H1 (cell line): Measurements from ENCODE around the gene BMP2. TPM values are rescaled to one million over a fixed set of nuclear protein-coding genes. Genes with fewer than 3 reads are reported as not detected.

ENCODE experiments used
- CTCF ChIA-PET: fragments of 300-600 bp; sonication (Branson Sonifier 250); formaldehyde crosslinking; loops from one replicate; lab custom pipeline; 2021; ENCODE audit not compliant: partially characterized antibody; lab: Charles Lee
- POLR2A ChIA-PET: fragments of 300-600 bp; sonication (Branson Sonifier 250); formaldehyde crosslinking; loops from one replicate; lab custom pipeline; 2021; ENCODE audit warnings: inconsistent platforms; ENCODE audit not compliant: partially characterized antibody; lab: Charles Lee
- DNase-seq, 2 experiments: peaks; one replicate each; pipeline versions ENCODE4 v3.0.0 to v3.0.0-alpha.2; 2010 to 2022; ENCODE audit warnings: low spot score in 2 of 2, low read depth in 1 of 2, mixed read lengths in 1 of 2
- FAIRE-seq: peaks from 2 replicates; lab custom pipeline; 2011; peaks lifted over from hg19 to GRCh38; lab: Jason Lieb, UNC
- H2AFZ ChIP-seq: 2 replicates; pipeline ENCODE4 v1.8.1; 2012; ENCODE audit warnings: low read length, inconsistent platforms
- H2AK5ac ChIP-seq: 2 replicates; pipeline ENCODE4 v1.6.1; 2013; ENCODE audit warnings: low read depth, low read length
- H2BK120ac ChIP-seq: replicated peaks from 2 replicates; pipeline ENCODE3; 2013; ENCODE audit warnings: low read depth, low read length, inconsistent platforms
- H2BK12ac ChIP-seq: 2 replicates; pipeline ENCODE4 v1.6.1; 2013; ENCODE audit warnings: low read depth, low read length
- H2BK15ac ChIP-seq: 2 replicates; pipeline ENCODE4 v1.6.1; 2013; ENCODE audit warnings: low read length
- H2BK20ac ChIP-seq: 2 replicates; pipeline ENCODE4 v1.6.1; 2013; ENCODE audit warnings: low read length
- H2BK5ac ChIP-seq: 2 replicates; pipeline ENCODE4 v1.6.1; 2013; ENCODE audit warnings: low read depth, low read length
- H3K14ac ChIP-seq: 2 replicates; pipeline ENCODE4 v1.6.1; 2013; ENCODE audit warnings: inconsistent platforms; ENCODE audit not compliant: insufficient read length
- H3K18ac ChIP-seq: 2 replicates; pipeline ENCODE4 v1.6.1; 2013; ENCODE audit warnings: low read length; ENCODE audit errors: extremely low read depth
- H3K23ac ChIP-seq: 2 replicates; pipeline ENCODE4 v1.6.1; 2013; ENCODE audit warnings: inconsistent platforms; ENCODE audit not compliant: insufficient read length
- H3K23me2 ChIP-seq: 2 replicates; pipeline ENCODE4 v1.6.1; 2013; ENCODE audit warnings: low read depth, low read length
- H3K27ac ChIP-seq: 2 replicates; pipeline ENCODE4 v1.6.1; 2011; ENCODE audit warnings: low read depth, low read length, inconsistent platforms
- H3K27me3 ChIP-seq, 4 experiments: replicated peaks in 1 of 4; 1 replicate in 1 of 4; 2 replicates in 3 of 4; pipeline versions ENCODE4 v1.6.1 to v1.8.1; 2011 to 2013; ENCODE audit warnings: low read length in 3 of 4, mild to moderate bottlenecking in 3 of 4, inconsistent platforms in 2 of 4, mixed read lengths in 2 of 4, moderate library complexity in 1 of 4; ENCODE audit not compliant: control insufficient read depth in 3 of 4, insufficient read depth in 3 of 4; ENCODE audit errors: extremely low read depth in 1 of 4
- H3K36me3 ChIP-seq, 4 experiments: 2 replicates each; pipeline versions ENCODE4 v1.6.1 to v1.8.1; 2011 to 2013; ENCODE audit warnings: mild to moderate bottlenecking in 4 of 4, low read length in 3 of 4, moderate library complexity in 2 of 4, control low read depth in 1 of 4, inconsistent platforms in 1 of 4; ENCODE audit not compliant: insufficient read depth in 4 of 4, control insufficient read depth in 2 of 4
- H3K4ac ChIP-seq: replicated peaks from 2 replicates; pipeline ENCODE3; 2013; ENCODE audit warnings: low read length, low read depth, mixed read lengths, inconsistent platforms; ENCODE audit not compliant: insufficient read length
- H3K4me1 ChIP-seq, 4 experiments: replicated peaks in 1 of 4; 1 replicate in 1 of 4; 2 replicates in 3 of 4; pipeline versions ENCODE4 v1.6.1 to v1.8.1; 2011 to 2013; ENCODE audit warnings: low read length in 3 of 4, inconsistent platforms in 2 of 4, mixed read lengths in 1 of 4; ENCODE audit not compliant: insufficient read depth in 4 of 4, control insufficient read depth in 3 of 4
- H3K4me2 ChIP-seq, 2 experiments: 2 replicates each; pipeline versions ENCODE4 v1.6.1 to v1.8.1; 2011 to 2013; ENCODE audit warnings: low read depth in 2 of 2, low read length in 2 of 2, control low read depth in 1 of 2, inconsistent platforms in 1 of 2, mild to moderate bottlenecking in 1 of 2; ENCODE audit not compliant: insufficient read depth in 1 of 2
- H3K4me3 ChIP-seq, 4 experiments: fragments of 200-600, 300-600 bp in 1 of 4; sonication (generic), shearing (Covaris generic), sonication (Bioruptor Twin) in 1 of 4; 2 replicates each; pipeline versions ENCODE4 v1.5.1 to v1.8.1; 2011 to 2016; ENCODE audit warnings: low read length in 4 of 4, low read depth in 3 of 4, control low read depth in 2 of 4, inconsistent platforms in 2 of 4, mild to moderate bottlenecking in 2 of 4, mixed read lengths in 1 of 4, moderate library complexity in 1 of 4; ENCODE audit not compliant: insufficient read depth in 2 of 4; ENCODE audit errors: extremely low read depth in 1 of 4
- H3K56ac ChIP-seq: replicated peaks from 2 replicates; pipeline ENCODE3; 2013; ENCODE audit warnings: low read depth, mild to moderate bottlenecking, mixed read lengths, low read length, inconsistent platforms; ENCODE audit not compliant: insufficient read length
- H3K79me1 ChIP-seq: 2 replicates; pipeline ENCODE4 v1.6.1; 2013; ENCODE audit warnings: low read depth, low read length, control low read depth
- H3K79me2 ChIP-seq, 2 experiments: 2 replicates each; pipeline versions ENCODE4 v1.6.1 to v1.8.1; 2012 to 2013; ENCODE audit warnings: low read length in 2 of 2, mild to moderate bottlenecking in 2 of 2, inconsistent platforms in 1 of 2; ENCODE audit not compliant: insufficient read depth in 2 of 2, control insufficient read depth in 1 of 2
- H3K9ac ChIP-seq, 4 experiments: replicated peaks in 1 of 4; 1 replicate in 1 of 4; 2 replicates in 3 of 4; pipeline versions ENCODE4 v1.6.1 to v1.8.1; 2011 to 2013; ENCODE audit warnings: low read depth in 3 of 4, low read length in 3 of 4, control low read depth in 2 of 4, mild to moderate bottlenecking in 2 of 4, moderate library complexity in 2 of 4, inconsistent platforms in 1 of 4; ENCODE audit errors: extremely low read depth in 1 of 4
- H3K9me3 ChIP-seq, 2 experiments: 2 replicates each; pipeline versions ENCODE4 v1.6.1 to v1.8.1; 2012 to 2013; ENCODE audit warnings: mild to moderate bottlenecking in 2 of 2, moderate library complexity in 2 of 2, control low read depth in 1 of 2, inconsistent platforms in 1 of 2, low read depth in 1 of 2, low read length in 1 of 2, mixed read lengths in 1 of 2; ENCODE audit not compliant: insufficient read depth in 2 of 2
- H4K20me1 ChIP-seq, 2 experiments: replicated peaks in 1 of 2; 2 replicates each; pipeline versions ENCODE3 to v1.8.1; 2011 to 2013; ENCODE audit warnings: inconsistent platforms in 2 of 2, low read length in 2 of 2, mild to moderate bottlenecking in 1 of 2; ENCODE audit not compliant: insufficient read depth in 2 of 2, control insufficient read depth in 1 of 2
- H4K5ac ChIP-seq: 2 replicates; pipeline ENCODE4 v1.6.1; 2013; ENCODE audit warnings: low read length, low read depth, mixed read lengths, inconsistent platforms; ENCODE audit not compliant: insufficient read length
- H4K8ac ChIP-seq: 2 replicates; pipeline ENCODE4 v1.8.0; 2013; ENCODE audit warnings: mild to moderate bottlenecking, moderate library complexity, low read length, inconsistent platforms; ENCODE audit not compliant: insufficient read depth; ENCODE audit errors: extremely low read depth
- H4K91ac ChIP-seq: replicated peaks from 2 replicates; pipeline ENCODE3; 2013; ENCODE audit warnings: low read length, mixed read lengths, inconsistent platforms; ENCODE audit not compliant: insufficient read length
- ASH2L ChIP-seq: fragments of 200-600, 300-600 bp; sonication (generic); IDR thresholded peaks from one replicate; pipeline ENCODE4 v1.7.1; 2017; ENCODE audit warnings: low read length
- BRCA1 ChIP-seq: IDR thresholded peaks from 2 replicates; pipeline ENCODE4 v1.6.1; 2012; ENCODE audit warnings: low read depth, low read length, improper control_type of control experiment
- HDAC2 ChIP-seq, 2 experiments: fragments of 300-600 bp in 1 of 2; sonication (generic) in 1 of 2; IDR thresholded peaks; 2 replicates each; pipeline ENCODE4 v1.6.1; 2011 to 2012; ENCODE audit warnings: low read depth in 2 of 2, low read length in 2 of 2, mild to moderate bottlenecking in 2 of 2, moderate library complexity in 2 of 2, borderline replicate concordance in 1 of 2, inconsistent platforms in 1 of 2
- HDAC6 ChIP-seq: IDR thresholded peaks from one replicate; pipeline ENCODE4 v1.7.1; 2012; ENCODE audit warnings: low read depth, mild to moderate bottlenecking, inconsistent platforms, low read length, moderate library complexity
- KDM1A ChIP-seq: fragments of 200-600, 300-600 bp; sonication (generic); IDR thresholded peaks from 2 replicates; pipeline ENCODE4 v1.7.1; 2016; ENCODE audit warnings: mild to moderate bottlenecking, low read length, borderline replicate concordance
- KDM4A ChIP-seq: IDR thresholded peaks from one replicate; pipeline ENCODE4 v1.7.1; 2012; ENCODE audit warnings: low read depth, mild to moderate bottlenecking, moderate library complexity, low read length, inconsistent platforms; ENCODE audit not compliant: severe bottlenecking
- POLR2A ChIP-seq, 2 experiments: IDR thresholded peaks; 1 replicate in 1 of 2; 2 replicates in 1 of 2; pipeline ENCODE4 v1.6.1; 2011; ENCODE audit warnings: low read depth in 2 of 2, low read length in 2 of 2, mild to moderate bottlenecking in 2 of 2; ENCODE audit errors: control extremely low read depth in 1 of 2
- RNF2 ChIP-seq: fragments of 200-900, 300-1000 bp; sonication (generic); IDR thresholded peaks from 2 replicates; pipeline ENCODE4 v1.7.1; 2016; ENCODE audit warnings: borderline replicate concordance, low read depth, mild to moderate bottlenecking, antibody characterized with exemption, low read length; ENCODE audit not compliant: poor library complexity, severe bottlenecking; ENCODE audit errors: missing control alignments
- WGBS, 2 experiments: shearing (Covaris generic) in 1 of 2; methylation state at CpG; one replicate each; pipeline versions ENCODE4 v1.1.6 to v1.1.7; 2013 to 2015; ENCODE audit warnings: low lambda C conversion rate in 2 of 2, mixed read lengths in 2 of 2, inconsistent platforms in 1 of 2, low coverage in 1 of 2, missing lambda C conversion rate in 1 of 2; ENCODE audit not compliant: insufficient replicate concordance in 2 of 2, insufficient coverage in 1 of 2, insufficient read length in 1 of 2; ENCODE audit errors: extremely low coverage in 1 of 2, missing lambda C conversion rate in 1 of 2; 5-methylcytosine and 5-hydroxymethylcytosine counted together
- polyA plus RNA-seq, 7 experiments: library from polyadenylated mRNA; depleted of rRNA in 3 of 7; stranded (reverse) in 5 of 7; unstranded in 2 of 7; fragments of >200 nt in 5 of 7; fragments of 200-250 nt in 2 of 7; gene quantifications; 1 replicate in 5 of 7; 2 replicates in 1 of 7; 4 replicates in 1 of 7; pipeline versions ENCODE4 v1.2.1 to v1.2.3, GENCODE V29; 2011 to 2013; ENCODE audit warnings: missing spikeins in 2 of 7, mixed read lengths in 2 of 7
- total RNA-seq: library from RNA; stranded (reverse); fragmentation: NEBNext Ultra II Directional; extraction: Animal tissue kit (Norgen Biotek cat#: 25700); gene quantifications from 2 replicates; pipeline ENCODE4 v1.2.1, GENCODE V29; 2021
- TF ChIP-seq, protein P1 (sequence below): IDR thresholded peaks from 2 replicates; pipeline ENCODE4 v1.6.1; 2012; ENCODE audit warnings: inconsistent platforms

BMP2 gene
- total and polyA plus RNA-seq, 2 of the 8 experiments (the other 6 are each of a cell fraction or from before 2014, with no cell fraction given): 1.8 to 3.6 TPM

DNA sequence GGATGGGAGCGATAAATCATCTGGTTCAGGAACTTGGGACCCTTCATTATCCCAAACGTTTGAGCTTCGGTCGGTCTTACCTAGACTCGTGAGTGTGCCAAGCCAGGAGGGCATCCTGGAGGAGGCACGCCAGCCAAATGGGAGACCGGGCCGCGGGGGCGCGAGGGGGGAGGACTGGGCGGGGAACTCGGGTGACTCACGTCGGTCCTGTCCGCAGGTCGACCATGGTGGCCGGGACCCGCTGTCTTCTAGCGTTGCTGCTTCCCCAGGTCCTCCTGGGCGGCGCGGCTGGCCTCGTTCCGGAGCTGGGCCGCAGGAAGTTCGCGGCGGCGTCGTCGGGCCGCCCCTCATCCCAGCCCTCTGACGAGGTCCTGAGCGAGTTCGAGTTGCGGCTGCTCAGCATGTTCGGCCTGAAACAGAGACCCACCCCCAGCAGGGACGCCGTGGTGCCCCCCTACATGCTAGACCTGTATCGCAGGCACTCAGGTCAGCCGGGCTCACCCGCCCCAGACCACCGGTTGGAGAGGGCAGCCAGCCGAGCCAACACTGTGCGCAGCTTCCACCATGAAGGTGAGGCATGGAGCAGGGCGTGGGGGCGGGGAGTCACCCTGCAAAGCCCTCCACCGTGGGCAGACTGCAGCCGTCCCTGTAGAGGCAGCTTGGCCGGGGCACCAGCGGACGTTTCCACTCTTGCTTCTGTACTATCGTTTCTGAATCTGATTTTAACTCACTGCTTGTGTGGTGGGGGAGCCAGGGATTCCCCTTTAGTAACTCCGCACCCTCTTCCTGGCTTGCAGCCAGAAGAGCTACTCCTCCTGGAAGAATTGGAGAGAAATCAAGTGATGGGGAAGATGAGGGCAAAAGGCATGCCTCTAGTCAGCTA is 2.7 kb downstream of the BMP2 start:
- peaks cover 22% of the 10 kb centered on the region for H3K23me2 ChIP-seq
- H2AFZ ChIP-seq: no peak overlapping the region; the same call in 1 of the 2 replicates
- H3K9me3 ChIP-seq: no peaks in the 10 kb centered on the region
- H3K18ac ChIP-seq: peak overlapping the region; percentile 24
- CTCF ChIA-PET: interaction anchor here (0.6 to 2.5 kb wide), 22 partner anchors 10 to 606 kb away, joined by 3 to 11 read pairs (median 4); no protein-coding TSS in a partner anchor
- H3K27me3 ChIP-seq: peaks cover 3 to 36% (median 26%) of the 10 kb centered on the region in 4 experiments
- H3K23ac ChIP-seq: no peak overlapping the region
- H2BK5ac ChIP-seq: no peak overlapping the region
- H2BK120ac ChIP-seq: no peak overlapping the region
- peaks cover 8% of the 10 kb centered on the region in 2 experiments for H4K20me1 ChIP-seq
- H3K79me2 ChIP-seq: peaks cover 0 to 12% of the 10 kb centered on the region in 2 experiments; a peak in 1 of 4 replicates
- H2BK20ac ChIP-seq: no peak overlapping the region
- H2BK15ac ChIP-seq: peak overlapping the region; percentile 37; the same call in 1 of the 2 replicates
- no peak for FAIRE-seq
- WGBS, 2 experiments: 2% methylated on average over 35 of the region's 55 CpGs; no CpG with 5 or more reads in 1 of the 2 experiments
- H4K91ac ChIP-seq: no peak overlapping the region
- peaks cover 0 to 10% (median 0%) of the 10 kb centered on the region in 4 experiments; a peak in 2 of 8 replicates for H3K36me3 ChIP-seq
- H2BK12ac ChIP-seq: no peak overlapping the region; the same call in 1 of the 2 replicates
- H3K14ac ChIP-seq: no peak overlapping the region
- peak overlapping the region; percentile 89 to 99 for H3K4me2 ChIP-seq
- H3K79me1 ChIP-seq: no peaks in the 10 kb centered on the region
- peaks cover 5 to 7% (median 6%) of the 10 kb centered on the region in 4 experiments; a peak in 5 of 7 replicates for H3K4me1 ChIP-seq
- no peak overlapping the region for H2AK5ac ChIP-seq
- H3K4ac ChIP-seq: no peak overlapping the region
- POLR2A ChIA-PET: interaction anchor here (1.3 kb wide), 1 partner anchor 17 kb away, joined by 5 read pairs; no protein-coding TSS in a partner anchor
- no peak overlapping the region for H3K27ac ChIP-seq
- H4K5ac ChIP-seq: no peak overlapping the region
- H4K8ac ChIP-seq: peak overlapping the region; percentile 41; the same call in 1 of the 2 replicates
- peak overlapping the region; percentile 55 to 79 (median 72) for H3K4me3 ChIP-seq
- peak in 1 of 2 experiments; percentile 73 for DNase-seq
- H3K56ac ChIP-seq: no peak overlapping the region
- H3K9ac ChIP-seq: no peak overlapping the region; a peak in 1 of 7 replicates
- TF ChIP-seq HDAC6 (no peak), BRCA1 (no peak), ASH2L (peak; percentile 88), KDM4A (peak; percentile 95), RNF2 (peak; percentile 27), HDAC2 (IDR thresholded peaks at IDR 0.05; ENCODE audit: borderline replicate concordance in 1 of 2, low read depth in 2 of 2, low read length in 2 of 2) (0 out of 4 replicates have a peak, but pooled peaks of 1 of the 2 experiments have one; percentile 16), POLR2A (IDR thresholded peaks at IDR 0.05; ENCODE audit: control extremely low read depth in 1 of 2, low read depth in 2 of 2, low read length in 2 of 2) (no peak), KDM1A (peak; percentile 17; the same call in 1 of the 2 replicates)
- TF ChIP-seq, protein P1, sequence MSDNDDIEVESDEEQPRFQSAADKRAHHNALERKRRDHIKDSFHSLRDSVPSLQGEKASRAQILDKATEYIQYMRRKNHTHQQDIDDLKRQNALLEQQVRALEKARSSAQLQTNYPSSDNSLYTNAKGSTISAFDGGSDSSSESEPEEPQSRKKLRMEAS: peak; percentile 20; the same call in 1 of the 2 replicates
